Stimulated activated CD4-positive, alpha-beta T cell treated with anti-CD3 and anti-CD28 coated beads, Interleukin-15, amount 100 ng/mL, for 24 hours (primary cell): ENCODE results near the gene SQOR.
"Not testable (repeated sequence)": the region's sequence is repeated elsewhere in the genome, so short reads cannot be mapped to it uniquely, and the experiment has no call there.

Experiments
- DNase-seq: peaks from one replicate; pipeline ENCODE4 v3.0.0-alpha.2; 2020

Gene SQOR

GRCh38 chr15:45635191-45635638 is 386 bp downstream of the SQOR start:
- peak; percentile 79 for DNase-seq

- DNase-seq = peak; percentile 18
Observed at GRCh38 chr15:45635763-45636292, 999 bp downstream of the SQOR start.

- no peak for DNase-seq
Observed at GRCh38 chr15:45637141-45637540, 2.3 kb downstream of the SQOR start.

- peak; percentile 68 for DNase-seq
Observed at GRCh38 chr15:45637552-45638033, 2.8 kb downstream of the SQOR start.

GRCh38 chr15:45640616-45641015 is 5.8 kb downstream of the SQOR start:
- DNase-seq = no peak

- no peak for DNase-seq
Observed at GRCh38 chr15:45641374-45641781, 6.5 kb downstream of the SQOR start.

GRCh38 chr15:45641999-45642932 is 7.4 kb downstream of the SQOR start:
- DNase-seq = no peak

- DNase-seq = peak; percentile 22
Observed at GRCh38 chr15:45644437-45644836, 9.6 kb downstream of the SQOR start.

GRCh38 chr15:45645026-45645980 is 10.5 kb downstream of the SQOR start:
- no peak for DNase-seq

- DNase-seq = no peak
Observed at GRCh38 chr15:45646220-45646619, 11.4 kb downstream of the SQOR start.

- DNase-seq = no peak
Observed at GRCh38 chr15:45647828-45648227, 13.0 kb downstream of the SQOR start.

GRCh38 chr15:45648521-45649200 is 13.8 kb downstream of the SQOR start:
- DNase-seq = no peak

GRCh38 chr15:45650007-45650406 is 15.2 kb downstream of the SQOR start:
- DNase-seq = not testable (repeated sequence)

- DNase-seq = no peak
Observed at GRCh38 chr15:45650889-45651525, 16.2 kb downstream of the SQOR start.

- no peak for DNase-seq
Observed at GRCh38 chr15:45653702-45654424, 19.0 kb downstream of the SQOR start.

- DNase-seq = no peak
Observed at GRCh38 chr15:45654749-45655148, 19.9 kb downstream of the SQOR start.

- no peak for DNase-seq
Observed at GRCh38 chr15:45657254-45657653, 22.4 kb downstream of the SQOR start.

GRCh38 chr15:45657764-45658545 is 23.1 kb downstream of the SQOR start:
- no peak for DNase-seq

- no peak for DNase-seq
Observed at GRCh38 chr15:45660231-45660979, 25.6 kb downstream of the SQOR start.

GRCh38 chr15:45662375-45662774 is 27.5 kb downstream of the SQOR start:
- DNase-seq = no peak
